ENCODE data around the gene ZFYVE28.

ZFYVE28 gene

DNA sequence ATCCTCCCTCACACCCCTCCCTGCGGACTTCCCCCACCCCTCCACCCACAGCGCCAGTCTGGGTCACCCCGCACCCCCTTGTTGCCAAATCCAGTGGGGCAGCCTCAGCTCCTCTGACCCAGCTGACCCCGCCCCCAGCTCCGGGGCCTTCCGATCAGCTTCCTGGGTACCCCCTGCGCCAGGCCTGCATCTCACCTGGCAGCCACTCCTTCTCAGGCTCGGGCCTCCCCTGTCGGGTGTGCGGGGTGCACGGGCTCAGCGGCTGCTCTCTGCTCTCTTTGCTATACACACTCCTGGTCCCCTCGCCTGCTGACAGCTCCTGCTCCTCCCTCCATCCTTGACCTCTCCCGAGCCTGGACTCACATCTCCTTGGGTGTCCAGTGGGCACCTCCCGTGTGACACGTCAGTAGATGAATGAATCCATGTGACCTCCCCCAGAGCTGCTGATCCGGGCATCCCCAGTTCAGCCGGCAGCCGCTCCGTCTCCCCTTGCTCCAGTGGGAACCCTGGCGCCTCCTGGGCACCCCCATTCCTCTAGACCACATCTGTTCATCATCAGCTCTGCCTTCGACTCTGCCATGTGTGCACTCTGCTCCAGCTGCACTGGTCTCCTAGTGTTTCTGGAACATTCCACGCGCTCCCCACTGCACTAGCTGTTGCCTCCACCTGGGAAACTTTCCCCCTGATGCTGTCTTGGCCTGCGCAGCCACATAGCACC is 10.2 kb upstream of the ZFYVE28 start:
- ChIA-PET CTCF (interaction anchor here (1.7 to 2.0 kb wide), 2 partner anchors 8 to 10 kb away, joined by 5 to 11 read pairs; no protein-coding TSS in a partner anchor), POLR2A (no interaction called here)
- TF ChIP-seq, protein P1, sequence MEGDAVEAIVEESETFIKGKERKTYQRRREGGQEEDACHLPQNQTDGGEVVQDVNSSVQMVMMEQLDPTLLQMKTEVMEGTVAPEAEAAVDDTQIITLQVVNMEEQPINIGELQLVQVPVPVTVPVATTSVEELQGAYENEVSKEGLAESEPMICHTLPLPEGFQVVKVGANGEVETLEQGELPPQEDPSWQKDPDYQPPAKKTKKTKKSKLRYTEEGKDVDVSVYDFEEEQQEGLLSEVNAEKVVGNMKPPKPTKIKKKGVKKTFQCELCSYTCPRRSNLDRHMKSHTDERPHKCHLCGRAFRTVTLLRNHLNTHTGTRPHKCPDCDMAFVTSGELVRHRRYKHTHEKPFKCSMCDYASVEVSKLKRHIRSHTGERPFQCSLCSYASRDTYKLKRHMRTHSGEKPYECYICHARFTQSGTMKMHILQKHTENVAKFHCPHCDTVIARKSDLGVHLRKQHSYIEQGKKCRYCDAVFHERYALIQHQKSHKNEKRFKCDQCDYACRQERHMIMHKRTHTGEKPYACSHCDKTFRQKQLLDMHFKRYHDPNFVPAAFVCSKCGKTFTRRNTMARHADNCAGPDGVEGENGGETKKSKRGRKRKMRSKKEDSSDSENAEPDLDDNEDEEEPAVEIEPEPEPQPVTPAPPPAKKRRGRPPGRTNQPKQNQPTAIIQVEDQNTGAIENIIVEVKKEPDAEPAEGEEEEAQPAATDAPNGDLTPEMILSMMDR (IDR thresholded peaks at IDR 0.05; ENCODE audit: insufficient read depth, low read length, missing control alignments), result no peak

DNA sequence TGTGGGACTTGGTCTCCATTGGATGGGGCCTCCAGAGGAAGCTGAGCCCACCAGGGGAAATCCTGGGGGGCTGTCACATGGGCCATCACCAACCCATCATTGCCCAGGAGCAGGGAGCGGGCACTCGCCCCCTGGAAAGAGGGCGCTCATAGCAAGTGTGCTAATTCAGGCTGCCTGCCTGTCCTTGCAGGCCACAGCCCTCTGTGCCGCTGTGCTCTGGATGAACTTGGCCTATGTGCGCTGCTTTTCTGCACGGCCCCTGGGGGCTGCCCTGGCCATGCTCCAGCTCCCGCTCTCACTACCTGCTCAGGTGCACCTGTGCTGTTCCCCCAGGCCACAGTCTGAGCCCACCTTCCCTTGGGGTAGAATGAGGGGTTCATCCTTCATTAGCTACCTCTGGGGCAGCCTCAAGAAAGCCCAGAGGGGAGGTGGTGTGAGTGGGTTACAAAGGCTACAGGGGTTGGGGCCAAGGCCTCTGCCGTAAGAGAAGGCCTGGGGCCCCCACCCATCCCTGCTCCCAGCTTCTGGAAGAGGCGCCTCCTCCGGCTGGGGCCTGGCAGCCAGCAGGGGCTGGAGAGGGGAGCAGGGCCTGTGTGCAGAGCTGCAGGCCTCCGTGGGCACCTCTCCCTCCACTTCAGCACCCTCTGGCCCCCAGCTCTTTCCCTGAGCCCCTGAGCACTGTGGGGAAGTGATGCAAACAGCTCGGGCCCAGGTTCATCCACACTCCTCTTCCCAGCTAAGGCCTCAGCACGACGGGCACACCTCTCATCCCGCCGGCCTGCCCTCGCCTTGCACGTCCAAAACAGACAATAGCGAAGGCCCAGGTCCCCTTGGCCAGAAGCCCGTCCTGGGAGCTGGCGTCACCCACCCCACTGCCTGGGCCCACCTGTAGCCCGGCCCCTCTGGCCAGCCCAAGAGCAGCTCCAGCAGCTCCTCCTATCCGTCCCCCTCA is 9.2 kb upstream of the ZFYVE28 start:
- ChIA-PET POLR2A (no interaction called here), CTCF (interaction anchor here (1.7 to 2.0 kb wide), 2 partner anchors 9 to 11 kb away, joined by 5 to 11 read pairs; no protein-coding TSS in a partner anchor)
- no peak overlapping the region for H3K4me3 ChIP-seq (ENCODE audit: low read depth, low read length)
- TF ChIP-seq, protein P1 (IDR thresholded peaks at IDR 0.05; ENCODE audit: insufficient read depth, low read length, missing control alignments), result no peak
- no peak for DNase-seq (ENCODE audit: low read depth, low spot score)

More for the DNA sequence above, 10.2 kb upstream of the ZFYVE28 start:
- DNase-seq (ENCODE audit: low read depth, low spot score), result no peak
- H3K4me3 ChIP-seq (ENCODE audit: low read depth, low read length), result no peak overlapping the region

GRCh38 chr4:2426711-2427275 is 8.3 kb upstream of the ZFYVE28 start:
- DNase-seq (ENCODE audit: low read depth, low spot score), result no peak
- ChIA-PET POLR2A (no interaction called here), CTCF (interaction anchor here (2.0 kb wide), 1 partner anchor 10 kb away, joined by 11 read pairs; no protein-coding TSS in a partner anchor)
- TF ChIP-seq, protein P1 (IDR thresholded peaks at IDR 0.05; ENCODE audit: insufficient read depth, low read length, missing control alignments), result no peak
- no peak overlapping the region for H3K4me3 ChIP-seq (ENCODE audit: low read depth, low read length)

GRCh38 chr4:2426069-2426397 is 7.6 kb upstream of the ZFYVE28 start:
- no peak overlapping the region for H3K4me3 ChIP-seq (ENCODE audit: low read depth, low read length)
- ChIA-PET CTCF (interaction anchor here (2.0 kb wide), 1 partner anchor 10 kb away, joined by 7 read pairs; no protein-coding TSS in a partner anchor), POLR2A (no interaction called here)
- no peak for DNase-seq (ENCODE audit: low read depth, low spot score)
- TF ChIP-seq, protein P1 (IDR thresholded peaks at IDR 0.05; ENCODE audit: insufficient read depth, low read length, missing control alignments), result no peak

- TF ChIP-seq, protein P1 (IDR thresholded peaks at IDR 0.05; ENCODE audit: insufficient read depth, low read length, missing control alignments), result no peak
- DNase-seq (ENCODE audit: low read depth, low spot score), result no peak
- no peak overlapping the region for H3K4me3 ChIP-seq (ENCODE audit: low read depth, low read length)
- CTCF ChIA-PET, result interaction anchor here (1.0 to 2.0 kb wide), 2 partner anchors 11 to 12 kb away, joined by 3 to 7 read pairs; no protein-coding TSS in a partner anchor
- POLR2A ChIA-PET, result no interaction called here
These were observed 7.1 kb upstream of the ZFYVE28 start for GRCh38 chr4:2425386-2426068.
